GM12864 (cell line): ENCODE data around the gene BMI1.

Source experiments
- DNase-seq: peaks from one replicate; pipeline ENCODE4 v3.0.0-alpha.2; 2011; ENCODE audit warnings: low read depth
- H3K4me3 ChIP-seq: 2 replicates; pipeline ENCODE4 v1.5.1; 2011; ENCODE audit warnings: mild to moderate bottlenecking, low read depth, low read length, control low read depth
- CTCF ChIP-seq: IDR thresholded peaks from 2 replicates; pipeline ENCODE4 v1.5.1; 2011; ENCODE audit warnings: low read depth, mild to moderate bottlenecking, moderate library complexity, low read length, control low read depth, inconsistent platforms; ENCODE audit errors: missing control alignments

Gene BMI1

GRCh38 chr10:22333167-22333974, 12.5 kb downstream of the BMI1 start:
- no peak for TF ChIP-seq CTCF
- no peak for DNase-seq
- no peak overlapping the region for H3K4me3 ChIP-seq

GRCh38 chr10:22333975-22334282, 13.0 kb downstream of the BMI1 start:
- no peak overlapping the region for H3K4me3 ChIP-seq
- no peak for DNase-seq
- TF ChIP-seq CTCF, result no peak

GRCh38 chr10:22334414-22335172, 13.7 kb downstream of the BMI1 start:
- no peak for TF ChIP-seq CTCF
- DNase-seq, result no peak
- H3K4me3 ChIP-seq, result peak overlapping the region; percentile 55

GRCh38 chr10:22335173-22335933, 14.5 kb downstream of the BMI1 start:
- peak overlapping the region; percentile 55 for H3K4me3 ChIP-seq
- DNase-seq, result no peak
- peak; percentile 22 for TF ChIP-seq CTCF

GRCh38 chr10:22338185-22338900, 17.4 kb downstream of the BMI1 start:
- H3K4me3 ChIP-seq, result no peak overlapping the region
- DNase-seq, result no peak
- no peak for TF ChIP-seq CTCF

GRCh38 chr10:22338931-22339330, 18.0 kb downstream of the BMI1 start:
- TF ChIP-seq CTCF, result no peak
- no peak overlapping the region for H3K4me3 ChIP-seq

More at GRCh38 chr10:22338931-22339330, 18.0 kb downstream of the BMI1 start:
- no peak for DNase-seq
